C4-2B (cell line): Measurements from ENCODE around the gene TACR1.
"Not testable (repeated sequence)": the region's sequence is repeated elsewhere in the genome, so short reads cannot be mapped to it uniquely, and the experiment has no call there.

ENCODE experiments used
- H3K27ac ChIP-seq: fragments of 450-650 bp; 2 replicates; pipeline ENCODE4 v1.5.1; 2017
- ZFX ChIP-seq: fragments of 450-650 bp; IDR thresholded peaks from 2 replicates; pipeline ENCODE4 v1.6.1; 2017
- TF ChIP-seq, protein P1 (sequence below): fragments of 450-650 bp; conservative IDR thresholded peaks from 2 replicates; pipeline ENCODE4 v1.5.1; 2017; ENCODE audit warnings: mild to moderate bottlenecking

The TACR1 gene

DNA sequence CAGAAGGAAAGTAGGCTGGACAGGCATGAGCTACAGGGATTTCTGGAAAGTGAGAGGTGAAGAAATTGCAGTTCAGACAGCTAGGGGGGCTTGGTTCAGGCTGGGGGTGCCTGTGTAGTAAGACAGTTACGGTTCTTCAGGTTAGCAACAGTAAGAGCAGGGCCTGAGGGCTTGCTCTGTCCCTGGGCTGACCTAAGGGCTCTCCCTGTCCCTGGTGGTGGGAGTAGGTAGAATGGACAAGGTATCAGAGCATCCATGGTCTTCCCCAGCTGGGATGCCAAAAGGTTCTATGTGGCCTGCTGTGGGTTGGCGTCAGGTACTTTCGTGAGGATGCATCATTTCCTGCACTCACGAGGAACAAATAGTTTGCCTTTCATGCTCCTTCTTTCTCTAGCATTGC, 34.6 kb upstream of the TACR1 start:
- no peak for TF ChIP-seq ZFX
- TF ChIP-seq, protein P1, sequence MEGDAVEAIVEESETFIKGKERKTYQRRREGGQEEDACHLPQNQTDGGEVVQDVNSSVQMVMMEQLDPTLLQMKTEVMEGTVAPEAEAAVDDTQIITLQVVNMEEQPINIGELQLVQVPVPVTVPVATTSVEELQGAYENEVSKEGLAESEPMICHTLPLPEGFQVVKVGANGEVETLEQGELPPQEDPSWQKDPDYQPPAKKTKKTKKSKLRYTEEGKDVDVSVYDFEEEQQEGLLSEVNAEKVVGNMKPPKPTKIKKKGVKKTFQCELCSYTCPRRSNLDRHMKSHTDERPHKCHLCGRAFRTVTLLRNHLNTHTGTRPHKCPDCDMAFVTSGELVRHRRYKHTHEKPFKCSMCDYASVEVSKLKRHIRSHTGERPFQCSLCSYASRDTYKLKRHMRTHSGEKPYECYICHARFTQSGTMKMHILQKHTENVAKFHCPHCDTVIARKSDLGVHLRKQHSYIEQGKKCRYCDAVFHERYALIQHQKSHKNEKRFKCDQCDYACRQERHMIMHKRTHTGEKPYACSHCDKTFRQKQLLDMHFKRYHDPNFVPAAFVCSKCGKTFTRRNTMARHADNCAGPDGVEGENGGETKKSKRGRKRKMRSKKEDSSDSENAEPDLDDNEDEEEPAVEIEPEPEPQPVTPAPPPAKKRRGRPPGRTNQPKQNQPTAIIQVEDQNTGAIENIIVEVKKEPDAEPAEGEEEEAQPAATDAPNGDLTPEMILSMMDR, result no peak
- no peak overlapping the region for H3K27ac ChIP-seq

DNA sequence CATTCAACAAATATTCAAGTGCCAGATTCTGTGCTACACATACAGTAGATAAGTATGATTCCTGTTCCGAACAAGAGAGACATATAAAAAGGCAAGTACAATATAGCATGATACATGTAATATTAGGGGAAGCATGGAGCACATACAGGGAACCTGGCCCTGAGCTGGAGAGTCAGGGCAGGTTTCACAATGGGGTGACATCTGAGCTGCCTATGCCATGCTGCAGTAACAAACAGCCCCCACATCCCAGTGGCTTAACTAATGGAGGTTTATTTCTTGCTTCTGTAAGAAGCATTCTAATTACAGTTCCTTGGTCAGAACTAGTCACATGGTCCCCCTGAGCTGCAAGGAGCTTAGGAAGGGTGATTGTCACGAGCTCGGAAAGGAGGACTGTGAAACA, 27.3 kb upstream of the TACR1 start:
- TF ChIP-seq ZFX, result no peak
- TF ChIP-seq, protein P1, result no peak
- H3K27ac ChIP-seq, result no peak overlapping the region

GRCh38 chr2:75226099-75226498, 26.8 kb upstream of the TACR1 start:
- TF ChIP-seq, protein P1, result no peak
- TF ChIP-seq ZFX, result no peak
- no peak overlapping the region for H3K27ac ChIP-seq

DNA sequence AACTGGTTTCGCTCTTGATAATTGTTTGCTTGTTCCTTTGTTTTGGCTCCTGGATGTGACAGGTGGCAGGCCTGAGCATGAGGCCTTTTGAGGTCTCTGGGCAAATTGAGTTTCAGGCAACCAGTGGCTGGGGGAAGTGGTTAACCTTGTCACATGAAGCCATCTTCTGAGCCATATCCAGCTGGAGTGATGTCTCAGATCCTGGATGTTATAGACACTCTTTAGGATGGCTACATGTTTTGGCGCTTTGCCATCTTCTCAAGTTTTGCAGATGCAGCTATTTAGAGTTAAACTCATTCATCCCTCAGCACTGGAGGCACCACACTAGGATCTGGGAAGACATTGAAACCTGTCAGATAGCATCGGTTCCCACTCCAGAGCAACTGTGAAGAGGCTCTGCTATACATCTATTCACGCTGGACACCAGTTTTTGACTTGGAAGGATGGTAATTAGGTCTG, 25.3 kb upstream of the TACR1 start:
- TF ChIP-seq ZFX, result no peak
- TF ChIP-seq, protein P1, result no peak
- no peak overlapping the region for H3K27ac ChIP-seq

DNA sequence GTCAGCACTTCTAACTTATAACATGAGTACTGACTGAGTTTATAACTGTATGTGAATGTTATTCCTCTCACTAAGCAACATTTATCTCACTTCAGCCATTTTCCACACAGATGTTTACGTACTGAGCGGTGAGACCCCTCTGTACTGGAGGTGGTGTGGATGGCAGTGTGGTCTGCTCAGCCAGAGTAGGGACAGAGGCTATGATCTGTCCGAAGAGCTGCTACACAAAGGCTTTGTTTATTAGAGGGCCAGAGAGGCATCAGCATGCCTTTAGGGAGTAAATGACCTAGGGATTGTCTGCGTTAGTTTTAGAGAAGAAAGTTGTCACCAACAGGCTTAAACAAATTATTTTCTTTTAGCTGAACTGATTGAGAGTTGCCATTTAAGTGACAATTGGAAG, 23.2 kb upstream of the TACR1 start:
- H3K27ac ChIP-seq, result no peak overlapping the region
- TF ChIP-seq, protein P1, result no peak
- TF ChIP-seq ZFX, result no peak

- TF ChIP-seq ZFX, result no peak
- TF ChIP-seq, protein P1, result no peak
- H3K27ac ChIP-seq, result no peak overlapping the region
Measured at GRCh38 chr2:75221862-75222261, 22.5 kb upstream of the TACR1 start.

DNA sequence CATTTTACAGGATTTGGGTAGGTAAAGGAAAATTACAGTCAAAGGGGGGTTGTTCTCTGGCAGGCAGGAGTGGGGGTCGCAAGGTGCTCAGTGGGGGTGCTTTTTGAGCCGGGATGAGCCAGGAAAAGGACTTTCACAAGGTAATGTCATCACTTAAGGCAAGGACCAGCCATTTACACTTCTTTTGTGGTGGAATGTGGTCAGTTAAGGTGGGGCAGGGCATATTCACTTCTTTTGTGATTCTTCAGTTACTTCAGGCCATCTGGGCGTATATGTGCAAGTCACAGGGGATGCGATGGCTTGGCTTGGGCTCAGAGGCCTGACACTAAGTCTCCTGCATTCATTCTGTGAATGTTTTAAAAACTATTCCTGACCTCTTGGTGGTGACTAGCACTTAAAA, 19.9 kb upstream of the TACR1 start:
- H3K27ac ChIP-seq, result not testable (repeated sequence)

GRCh38 chr2:75211266-75211770, 12.0 kb upstream of the TACR1 start:
- H3K27ac ChIP-seq, result no peak overlapping the region
- no peak for TF ChIP-seq ZFX
- TF ChIP-seq, protein P1, result no peak
